Measurements from ENCODE around the gene F2.

- no peak for TF ChIP-seq POLR2AphosphoS5 (IDR thresholded peaks at IDR 0.05; ENCODE audit: low read depth, low read length)
- no peak for TF ChIP-seq POLR2A (IDR thresholded peaks at IDR 0.05; ENCODE audit: low read depth, low read length)
- TF ChIP-seq PAX5 (IDR thresholded peaks at IDR 0.05; ENCODE audit: insufficient read depth, low read length, severe bottlenecking) = no peak
- TF ChIP-seq TAF1 (IDR thresholded peaks at IDR 0.05; ENCODE audit: low read depth, low read length) = no peak
- TF ChIP-seq POU2F2 (IDR thresholded peaks at IDR 0.05; ENCODE audit: low read depth, low read length) = no peak
These were observed at the start of gene F2 for GRCh38 chr11:46719048-46719542.
